HL-60 (cell line): ENCODE results near the gene COL4A6.

Experiments used
- DNase-seq, 2 experiments: peaks; one replicate each; pipeline ENCODE4 v3.0.0-alpha.2; 2010 to 2020; ENCODE audit warnings: low read depth in 1 of 2, low spot score in 1 of 2
- H3K27ac ChIP-seq: fragments of 250-450 bp; sonication (Bioruptor Pico); replicated peaks from 2 replicates; pipeline ENCODE4 v1.5.1; 2020; ENCODE audit warnings: mild to moderate bottlenecking, moderate library complexity
- H3K27me3 ChIP-seq: fragments of 250-450 bp; sonication (Bioruptor Pico); 2 replicates; pipeline ENCODE4 v1.5.1; 2021; ENCODE audit warnings: mild to moderate bottlenecking, moderate library complexity; ENCODE audit not compliant: insufficient read depth, poor library complexity, severe bottlenecking
- H3K4me3 ChIP-seq: replicated peaks from 2 replicates; pipeline ENCODE4 v1.5.1; 2011; ENCODE audit warnings: mild to moderate bottlenecking, control low read depth, low read length; ENCODE audit not compliant: insufficient read depth
- CTCF ChIP-seq: IDR thresholded peaks from one replicate; pipeline ENCODE4 v1.5.1; 2011; ENCODE audit warnings: low read length, control low read depth, inconsistent platforms; ENCODE audit not compliant: insufficient read depth
- GABPA ChIP-seq: IDR thresholded peaks from 2 replicates; pipeline ENCODE4 v1.6.1; 2012; ENCODE audit warnings: low read depth
- POLR2AphosphoS5 ChIP-seq: IDR thresholded peaks from 2 replicates; pipeline ENCODE4 v1.6.1; 2012; ENCODE audit warnings: low read depth
- REST ChIP-seq: IDR thresholded peaks from 2 replicates; pipeline ENCODE4 v1.6.1; 2012; ENCODE audit warnings: low read depth; ENCODE audit not compliant: insufficient replicate concordance
- SPI1 ChIP-seq: IDR thresholded peaks from 2 replicates; pipeline ENCODE4 v1.6.1; 2012; ENCODE audit warnings: low read depth, mild to moderate bottlenecking, borderline replicate concordance

Gene COL4A6

GRCh38 chrX:108306086-108306485 lies 132.1 kb downstream of the COL4A6 start:
- no peak for DNase-seq
- H3K27ac ChIP-seq: no peak overlapping the region
- no peak overlapping the region for H3K4me3 ChIP-seq
- no peak for TF ChIP-seq POLR2AphosphoS5
- no peak for TF ChIP-seq CTCF
- no peak for TF ChIP-seq SPI1
- no peak for TF ChIP-seq GABPA
- TF ChIP-seq REST: no peak
- H3K27me3 ChIP-seq: peaks cover 3% of the 10 kb centered on the region

- Histone ChIP-seq H3K4me3 (no peak overlapping the region), H3K27me3 (peaks cover 3% of the 10 kb centered on the region), H3K27ac (no peak overlapping the region)
- TF ChIP-seq REST: no peak
- DNase-seq: no peak
Measured at GRCh38 chrX:108304757-108305156, 133.5 kb downstream of the COL4A6 start.

GRCh38 chrX:108304210-108304609 lies 134.0 kb downstream of the COL4A6 start:
- Histone ChIP-seq H3K27me3 (peaks cover 3% of the 10 kb centered on the region), H3K4me3 (no peak overlapping the region), H3K27ac (no peak overlapping the region)
- no peak for DNase-seq
- TF ChIP-seq SPI1 (peak; percentile 24; the same call in 1 of the 2 replicates), CTCF (no peak), POLR2AphosphoS5 (no peak), GABPA (no peak)

GRCh38 chrX:108303682-108304081 lies 134.5 kb downstream of the COL4A6 start:
- H3K27ac ChIP-seq: no peak overlapping the region
- no peak for TF ChIP-seq POLR2AphosphoS5
- TF ChIP-seq GABPA: no peak
- no peak for TF ChIP-seq CTCF
- no peak for TF ChIP-seq SPI1
- TF ChIP-seq REST: no peak
- H3K27me3 ChIP-seq: peaks cover 3% of the 10 kb centered on the region
- no peak overlapping the region for H3K4me3 ChIP-seq
- DNase-seq: no peak
